ENCODE measurements around the gene CPEB4. TPM values are rescaled to one million over a fixed set of nuclear protein-coding genes. Genes with fewer than 3 reads are reported as not detected.

Gene CPEB4
- total RNA-seq, 1 donor, result 38.4 TPM

GRCh38 chr5:173885475-173886010 is 2.6 kb upstream of the CPEB4 start:
- TF ChIP-seq CTCF (IDR thresholded peaks at IDR 0.05; ENCODE audit: insufficient read depth, low read depth, low read length), result no peak
- H3K4me3 ChIP-seq (ENCODE audit: low read depth, low read length), result no peak overlapping the region
- DNase-seq (ENCODE audit: low read depth), result peak; percentile 59

GRCh38 chr5:173886150-173886549 is 2.0 kb upstream of the CPEB4 start:
- no peak for TF ChIP-seq CTCF (IDR thresholded peaks at IDR 0.05; ENCODE audit: insufficient read depth, low read depth, low read length)
- no peak overlapping the region for H3K4me3 ChIP-seq (ENCODE audit: low read depth, low read length)
- DNase-seq (ENCODE audit: low read depth), result no peak

- peak overlapping the region; percentile 94 for H3K4me3 ChIP-seq (ENCODE audit: low read depth, low read length)
- DNase-seq (ENCODE audit: low read depth), result peak; percentile 39
- no peak for TF ChIP-seq CTCF (IDR thresholded peaks at IDR 0.05; ENCODE audit: insufficient read depth, low read depth, low read length)
Observed at GRCh38 chr5:173888473-173889131, 453 bp downstream of the CPEB4 start.

GRCh38 chr5:173890195-173890991 is 2.2 kb downstream of the CPEB4 start:
- no peak for TF ChIP-seq CTCF (IDR thresholded peaks at IDR 0.05; ENCODE audit: insufficient read depth, low read depth, low read length)
- peak overlapping the region; percentile 94 for H3K4me3 ChIP-seq (ENCODE audit: low read depth, low read length)
- peak; percentile 28 for DNase-seq (ENCODE audit: low read depth)

GRCh38 chr5:173891308-173892116 is 3.4 kb downstream of the CPEB4 start:
- DNase-seq (ENCODE audit: low read depth), result no peak
- peak overlapping the region; percentile 94 for H3K4me3 ChIP-seq (ENCODE audit: low read depth, low read length)
- TF ChIP-seq CTCF (IDR thresholded peaks at IDR 0.05; ENCODE audit: insufficient read depth, low read depth, low read length), result no peak

GRCh38 chr5:173893192-173893561 is 5.0 kb downstream of the CPEB4 start:
- H3K4me3 ChIP-seq (ENCODE audit: low read depth, low read length), result peak overlapping the region; percentile 94
- TF ChIP-seq CTCF (IDR thresholded peaks at IDR 0.05; ENCODE audit: insufficient read depth, low read depth, low read length), result no peak
- no peak for DNase-seq (ENCODE audit: low read depth)

All from fibroblast of villous mesenchyme (primary cell).